UCSD-AML1 (cell line): ENCODE results near the gene LTB4R2.
"Not testable (repeated sequence)": the region's sequence is repeated elsewhere in the genome, so short reads cannot be mapped to it uniquely, and the experiment has no call there.

Experiments
- DNase-seq: peaks from one replicate; lab custom pipeline; 2025; ENCODE audit not compliant: unreplicated experiment; lab: John Stamatoyannopoulos, UW

The LTB4R2 gene

GRCh38 chr14:24338843-24339242 is 28.9 kb downstream of the LTB4R2 start:
- DNase-seq, result no peak

- DNase-seq, result peak; percentile 67
These were observed 29.6 kb downstream of the LTB4R2 start, which contains the start of gene RIPK3 for GRCh38 chr14:24339284-24340151. TSS of gene RIPK3 (minus strand) at chr14:24339991. CDS start at chr14:24339826, 165 bp downstream.

- DNase-seq, result no peak
These were observed 30.7 kb downstream of the LTB4R2 start for GRCh38 chr14:24340606-24341005.

GRCh38 chr14:24342889-24343288 is 32.9 kb downstream of the LTB4R2 start:
- DNase-seq, result no peak

- no peak for DNase-seq
These were observed 34.1 kb downstream of the LTB4R2 start for GRCh38 chr14:24343795-24344660.

- no peak for DNase-seq
These were observed 37.2 kb downstream of the LTB4R2 start for GRCh38 chr14:24347134-24347533.

GRCh38 chr14:24348186-24348585 is 38.2 kb downstream of the LTB4R2 start:
- DNase-seq, result no peak

- no peak for DNase-seq
These were observed 39.8 kb downstream of the LTB4R2 start for GRCh38 chr14:24349742-24350141.

- DNase-seq, result no peak
These were observed 41.6 kb downstream of the LTB4R2 start for GRCh38 chr14:24351517-24351916.

- no peak for DNase-seq
These were observed 43.9 kb downstream of the LTB4R2 start for GRCh38 chr14:24353559-24354481.

- not testable (repeated sequence) for DNase-seq
These were observed 44.5 kb downstream of the LTB4R2 start for GRCh38 chr14:24354482-24354825.

GRCh38 chr14:24355009-24355408 is 45.1 kb downstream of the LTB4R2 start:
- no peak for DNase-seq

GRCh38 chr14:24356208-24356607 is 46.3 kb downstream of the LTB4R2 start:
- DNase-seq, result no peak

- DNase-seq, result no peak
These were observed 50.3 kb downstream of the LTB4R2 start for GRCh38 chr14:24360281-24360680.

GRCh38 chr14:24361326-24361725 is 51.4 kb downstream of the LTB4R2 start:
- DNase-seq, result no peak
